A549 (cell line): ENCODE measurements around the gene CNDP1. TPM values are rescaled to one million over a fixed set of nuclear protein-coding genes. Genes with fewer than 3 reads are reported as not detected.

Experiments
- ATAC-seq, 2 experiments: fragments of 200-7000 bp in 1 of 2; fragments of >200 bp in 1 of 2; cut with Nextera tagmentation in 1 of 2; cut with Tn5 transposase in 1 of 2; 3 replicates each; pipeline versions ENCODE4 v1.8.0 to v1.9.1; 2018 to 2020; ENCODE audit warnings: mild to moderate bottlenecking in 1 of 2, moderate library complexity in 1 of 2
- CTCF ChIA-PET: fragments of 300-600 bp; sonication (Branson Sonifier 250); formaldehyde crosslinking; extraction: SDS; loops from one replicate; lab custom pipeline; 2021; ENCODE audit warnings: antibody characterized with exemption, inconsistent platforms; lab: Yijun Ruan, JAX
- POLR2A ChIA-PET: fragments of 350-600 bp; formaldehyde crosslinking; extraction: SDS; loops from one replicate; lab custom pipeline; 2021; ENCODE audit warnings: antibody characterized with exemption, inconsistent platforms; lab: Yijun Ruan, JAX
- DNase-seq, 2 experiments: peaks; one replicate each; pipeline versions ENCODE4 v3.0.0 to v3.0.0-alpha.2; 2011 to 2016; ENCODE audit warnings: low read depth in 1 of 2, low spot score in 1 of 2
- FAIRE-seq: peaks from 2 replicates; lab custom pipeline; 2011; peaks lifted over from hg19 to GRCh38; lab: Jason Lieb, UNC
- H3K27ac ChIP-seq, 2 experiments: fragments of >200 bp; sonication (Bioruptor Twin); formaldehyde crosslinking; 3 replicates each; pipeline ENCODE4 v1.5.1; 2016 to 2017
- H3K4me1 ChIP-seq: fragments of >200 bp; sonication (Bioruptor Twin); formaldehyde crosslinking; 3 replicates; pipeline ENCODE4 v1.6.1; 2016
- H3K4me2 ChIP-seq: fragments of >200 bp; sonication (Bioruptor Twin); formaldehyde crosslinking; 3 replicates; pipeline ENCODE4 v1.6.1; 2016
- H3K4me3 ChIP-seq: fragments of >200 bp; sonication (Bioruptor Twin); formaldehyde crosslinking; 3 replicates; pipeline ENCODE4 v1.5.1; 2016
- H3K9me3 ChIP-seq: fragments of >200 bp; sonication (Bioruptor Twin); formaldehyde crosslinking; 3 replicates; pipeline ENCODE4 v1.6.1; 2016
- ATOH8 ChIP-seq: fragments of 250-450 bp; sonication (Bioruptor Pico); IDR thresholded peaks from 2 replicates; pipeline ENCODE4 v1.5.0; 2020; ENCODE audit warnings: low read depth, mild to moderate bottlenecking, moderate library complexity
- BHLHE40 ChIP-seq: IDR thresholded peaks from 2 replicates; pipeline ENCODE4 v1.6.1; 2012; ENCODE audit warnings: low read depth, low read length, inconsistent platforms
- CBX8 ChIP-seq: fragments of 200-600 bp; sonication (generic); IDR thresholded peaks from 2 replicates; pipeline ENCODE4 v1.6.1; 2016
- CHD4 ChIP-seq: fragments of 200-600 bp; sonication (generic); IDR thresholded peaks from 2 replicates; pipeline ENCODE4 v1.6.1; 2016; ENCODE audit warnings: antibody characterized with exemption, mild to moderate bottlenecking, borderline replicate concordance
- E2F6 ChIP-seq: IDR thresholded peaks from 2 replicates; pipeline ENCODE4 v1.6.1; 2012; ENCODE audit warnings: low read depth, borderline replicate concordance
- ELK1 ChIP-seq: fragments of 150-350 bp; IDR thresholded peaks from 2 replicates; pipeline ENCODE4 v1.6.1; 2014; ENCODE audit warnings: low read depth, mild to moderate bottlenecking, low read length
- EP300 ChIP-seq, 2 experiments: fragments of >200 bp; sonication (Bioruptor Twin); formaldehyde crosslinking; IDR thresholded peaks; 2 replicates in 1 of 2; 3 replicates in 1 of 2; pipeline ENCODE4 v1.6.1; 2016 to 2017
- FOSL2 ChIP-seq, 2 experiments: fragments of 450-650 bp in 1 of 2; fragments of >200 bp in 1 of 2; sonication (Bioruptor Twin) in 1 of 2; formaldehyde crosslinking; IDR thresholded peaks; 2 replicates each; pipeline versions ENCODE4 v1.5.0 to v1.6.1; 2016 to 2020; ENCODE audit warnings: mild to moderate bottlenecking in 1 of 2, moderate library complexity in 1 of 2
- FOXS1 ChIP-seq: fragments of 250-450 bp; sonication (Bioruptor Pico); IDR thresholded peaks from 2 replicates; pipeline ENCODE4 v1.5.0; 2020; ENCODE audit warnings: mild to moderate bottlenecking, moderate library complexity
- HDAC2 ChIP-seq: fragments of 200-600 bp; sonication (generic); IDR thresholded peaks from 2 replicates; pipeline ENCODE4 v1.6.1; 2016
- HES2 ChIP-seq: fragments of >200 bp; sonication (Bioruptor Twin); formaldehyde crosslinking; IDR thresholded peaks from 2 replicates; pipeline ENCODE4 v1.6.1; 2016
- HEYL ChIP-seq: fragments of 250-450 bp; sonication (Bioruptor Pico); IDR thresholded peaks from 2 replicates; pipeline ENCODE4 v1.8.0; 2021; ENCODE audit warnings: mild to moderate bottlenecking, moderate library complexity
- HOXA7 ChIP-seq: fragments of 250-450 bp; sonication (Bioruptor Pico); IDR thresholded peaks from 2 replicates; pipeline ENCODE4 v1.5.0; 2020; ENCODE audit warnings: mild to moderate bottlenecking, moderate library complexity
- HOXB13 ChIP-seq: fragments of 250-450 bp; sonication (Bioruptor Pico); IDR thresholded peaks from 2 replicates; pipeline ENCODE4 v1.5.0; 2020; ENCODE audit warnings: low read depth, mild to moderate bottlenecking, moderate library complexity
- HOXB5 ChIP-seq: fragments of 250-450 bp; sonication (Bioruptor Pico); IDR thresholded peaks from 2 replicates; pipeline ENCODE4 v1.5.0; 2020; ENCODE audit warnings: mild to moderate bottlenecking, moderate library complexity
- KDM1A ChIP-seq: fragments of 200-600 bp; sonication (generic); IDR thresholded peaks from 2 replicates; pipeline ENCODE4 v1.6.1; 2016; ENCODE audit warnings: low read depth, mild to moderate bottlenecking
- KDM5A ChIP-seq: fragments of 200-600 bp; sonication (generic); IDR thresholded peaks from 2 replicates; pipeline ENCODE4 v1.6.1; 2016; ENCODE audit warnings: antibody characterized with exemption, mild to moderate bottlenecking
- MAX ChIP-seq: IDR thresholded peaks from 2 replicates; pipeline ENCODE4 v1.6.1; 2012
- MAZ ChIP-seq: fragments of 150-350 bp; IDR thresholded peaks from 2 replicates; pipeline ENCODE4 v1.6.1; 2014; ENCODE audit warnings: antibody characterized with exemption, low read depth, low read length, borderline replicate concordance
- NPAS2 ChIP-seq: fragments of 250-450 bp; sonication (Bioruptor Pico); IDR thresholded peaks from 2 replicates; pipeline ENCODE4 v1.8.0; 2022; ENCODE audit warnings: mild to moderate bottlenecking, moderate library complexity, borderline replicate concordance
- NR3C1 ChIP-seq: fragments of >200 bp; sonication (Bioruptor Twin); formaldehyde crosslinking; IDR thresholded peaks from 3 replicates; pipeline ENCODE4 v1.6.1; 2017
- POLR2A ChIP-seq: IDR thresholded peaks from 2 replicates; pipeline ENCODE4 v1.6.1; 2012; ENCODE audit warnings: mild to moderate bottlenecking, low read length
- POLR2AphosphoS2 ChIP-seq: conservative IDR thresholded peaks from 2 replicates; pipeline ENCODE4 v1.6.1; 2012; ENCODE audit warnings: low read length, improper control_type of control experiment, inconsistent platforms
- RARB ChIP-seq: fragments of 250-450 bp; sonication (Bioruptor Pico); IDR thresholded peaks from 2 replicates; pipeline ENCODE4 v1.8.0; 2021; ENCODE audit warnings: mild to moderate bottlenecking, moderate library complexity
- RCOR1 ChIP-seq: fragments of 150-350 bp; IDR thresholded peaks from 2 replicates; pipeline ENCODE4 v1.6.1; 2014; ENCODE audit warnings: antibody characterized with exemption, low read length, low read depth
- RFX5 ChIP-seq: fragments of 450-650 bp; IDR thresholded peaks from 2 replicates; pipeline ENCODE4 v1.7.1; 2014; ENCODE audit warnings: antibody characterized with exemption, mild to moderate bottlenecking, moderate library complexity
- RNF2 ChIP-seq: fragments of 200-600 bp; sonication (generic); IDR thresholded peaks from 2 replicates; pipeline ENCODE4 v1.6.1; 2016; ENCODE audit warnings: low read depth, mild to moderate bottlenecking, antibody characterized with exemption, moderate library complexity, borderline replicate concordance
- SMC3 ChIP-seq: fragments of >200 bp; sonication (Bioruptor Twin); formaldehyde crosslinking; IDR thresholded peaks from 3 replicates; pipeline ENCODE4 v1.6.1; 2018; ENCODE audit warnings: inconsistent platforms
- SREBF2 ChIP-seq: fragments of 450-650 bp; IDR thresholded peaks from 2 replicates; pipeline ENCODE4 v1.6.1; 2014; ENCODE audit warnings: mild to moderate bottlenecking, moderate library complexity
- TP53 ChIP-seq: fragments of 250-450 bp; sonication (Bioruptor Pico); IDR thresholded peaks from 2 replicates; pipeline ENCODE4 v1.5.0; 2021; ENCODE audit warnings: mild to moderate bottlenecking, moderate library complexity
- ZC3H11A ChIP-seq: fragments of 450-650 bp; IDR thresholded peaks from 2 replicates; pipeline ENCODE4 v1.6.1; 2014; ENCODE audit warnings: antibody characterized with exemption, mild to moderate bottlenecking
- WGBS: methylation state at CpG from one replicate; pipeline ENCODE4 v1.1.6; 2017; ENCODE audit errors: missing lambda C conversion rate; 5-methylcytosine and 5-hydroxymethylcytosine counted together
- polyA plus RNA-seq, 4 experiments: library from polyadenylated mRNA; depleted of rRNA in 3 of 4; stranded (reverse); fragments of >200 nt; fragmentation: RNase III in 1 of 4; extraction: RNeasy Plus Mini Kit Qiagen cat#74134 plus additional on column Dnase treatment in 1 of 4; gene quantifications; 2 replicates in 3 of 4; 3 replicates in 1 of 4; pipeline ENCODE4 v1.2.3, GENCODE V29; 2011 to 2017
- TF ChIP-seq, protein P1 (sequence below): IDR thresholded peaks from 2 replicates; pipeline ENCODE4 v1.6.1; 2012
- TF ChIP-seq, protein P2 (sequence below): fragments of >200 bp; sonication (Bioruptor Twin); formaldehyde crosslinking; IDR thresholded peaks from 3 replicates; pipeline ENCODE4 v1.5.1; 2016

The CNDP1 gene
- polyA plus RNA-seq, 2 of the 4 experiments (the other 2 are of a cell fraction), result 0.16 TPM; not detected in 1

DNA sequence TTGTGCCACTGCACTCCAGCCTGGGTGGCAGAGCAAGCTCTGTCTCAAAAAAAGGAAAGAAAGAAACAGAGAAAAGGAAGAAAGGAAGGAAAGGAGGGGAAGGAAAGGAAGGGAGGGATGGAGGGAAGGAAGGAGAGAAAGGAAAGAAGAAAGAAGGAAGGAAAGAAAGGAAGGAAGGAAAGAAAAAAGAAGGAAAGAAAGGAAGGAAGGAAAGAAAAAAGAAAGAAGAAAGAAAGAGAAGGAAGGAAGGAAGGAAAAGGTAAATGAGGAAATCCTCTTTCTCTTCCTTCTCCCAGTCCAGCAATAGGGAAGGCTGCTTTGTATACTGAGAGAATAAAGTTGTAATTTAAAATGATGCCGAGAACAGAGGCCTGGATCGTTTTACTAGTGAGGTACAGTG, 40.6 kb downstream of the CNDP1 start:
- no peaks in the 10 kb centered on the region for H3K4me1 ChIP-seq
- no peak overlapping the region for H3K27ac ChIP-seq
- no peak for FAIRE-seq
- H3K9me3 ChIP-seq, result no peaks in the 10 kb centered on the region
- DNase-seq, result no peak
- ATAC-seq, result no peak
- CTCF ChIA-PET, result no interaction called here
- H3K4me2 ChIP-seq, result no peak overlapping the region
- TF ChIP-seq MAZ, result no peak
- TF ChIP-seq KDM5A, result no peak
- no peak for TF ChIP-seq ELK1
- TF ChIP-seq RARB (CRISPR knock-in tag), result no peak
- TF ChIP-seq, protein P1, sequence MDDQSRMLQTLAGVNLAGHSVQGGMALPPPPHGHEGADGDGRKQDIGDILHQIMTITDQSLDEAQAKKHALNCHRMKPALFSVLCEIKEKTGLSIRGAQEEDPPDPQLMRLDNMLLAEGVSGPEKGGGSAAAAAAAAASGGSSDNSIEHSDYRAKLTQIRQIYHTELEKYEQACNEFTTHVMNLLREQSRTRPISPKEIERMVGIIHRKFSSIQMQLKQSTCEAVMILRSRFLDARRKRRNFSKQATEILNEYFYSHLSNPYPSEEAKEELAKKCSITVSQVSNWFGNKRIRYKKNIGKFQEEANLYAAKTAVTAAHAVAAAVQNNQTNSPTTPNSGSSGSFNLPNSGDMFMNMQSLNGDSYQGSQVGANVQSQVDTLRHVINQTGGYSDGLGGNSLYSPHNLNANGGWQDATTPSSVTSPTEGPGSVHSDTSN, result no peak
- TF ChIP-seq HES2, result no peak
- TF ChIP-seq HDAC2, result no peak
- no peak for TF ChIP-seq SMC3
- TF ChIP-seq HOXB13 (CRISPR knock-in tag), result no peak
- TF ChIP-seq HOXB5 (CRISPR knock-in tag), result no peak
- TF ChIP-seq EP300 (IDR thresholded peaks at IDR 0.05), result no peak
- TF ChIP-seq POLR2AphosphoS2, result no peak
- no peak for TF ChIP-seq SREBF2
- no peak for TF ChIP-seq KDM1A
- no peak for TF ChIP-seq NR3C1
- no peak for TF ChIP-seq RCOR1
- no peak for TF ChIP-seq CBX8
- TF ChIP-seq, all 56 proteins: peak for 0
- no peak overlapping the region for H3K4me3 ChIP-seq
- 31% methylated on average over 2 of the region's 2 CpGs for WGBS
- POLR2A ChIA-PET, result no interaction called here

GRCh38 chr18:74577019-74577418, 42.7 kb downstream of the CNDP1 start:
- no peak for ATAC-seq
- Histone ChIP-seq H3K4me3 (no peak overlapping the region), H3K27ac (no peak overlapping the region), H3K4me1 (no peaks in the 10 kb centered on the region), H3K4me2 (no peak overlapping the region), H3K9me3 (no peaks in the 10 kb centered on the region)
- DNase-seq, result no peak
- TF ChIP-seq CHD4 (no peak), FOXS1 (CRISPR knock-in tag) (no peak), SMC3 (no peak), ZC3H11A (no peak), NPAS2 (CRISPR knock-in tag) (no peak), ATOH8 (CRISPR knock-in tag) (no peak), RFX5 (no peak), RNF2 (no peak), E2F6 (no peak), BHLHE40 (no peak), FOSL2 (IDR thresholded peaks at IDR 0.05) (no peak), FOSL2 (CRISPR knock-in tag; IDR thresholded peaks at IDR 0.05) (no peak), POLR2A (no peak), HEYL (CRISPR knock-in tag) (no peak), EP300 (IDR thresholded peaks at IDR 0.05) (no peak), MAZ (no peak), HOXA7 (CRISPR knock-in tag) (no peak), TP53 (CRISPR knock-in tag) (no peak), MAX (no peak), HDAC2 (no peak)
- TF ChIP-seq, protein P2, sequence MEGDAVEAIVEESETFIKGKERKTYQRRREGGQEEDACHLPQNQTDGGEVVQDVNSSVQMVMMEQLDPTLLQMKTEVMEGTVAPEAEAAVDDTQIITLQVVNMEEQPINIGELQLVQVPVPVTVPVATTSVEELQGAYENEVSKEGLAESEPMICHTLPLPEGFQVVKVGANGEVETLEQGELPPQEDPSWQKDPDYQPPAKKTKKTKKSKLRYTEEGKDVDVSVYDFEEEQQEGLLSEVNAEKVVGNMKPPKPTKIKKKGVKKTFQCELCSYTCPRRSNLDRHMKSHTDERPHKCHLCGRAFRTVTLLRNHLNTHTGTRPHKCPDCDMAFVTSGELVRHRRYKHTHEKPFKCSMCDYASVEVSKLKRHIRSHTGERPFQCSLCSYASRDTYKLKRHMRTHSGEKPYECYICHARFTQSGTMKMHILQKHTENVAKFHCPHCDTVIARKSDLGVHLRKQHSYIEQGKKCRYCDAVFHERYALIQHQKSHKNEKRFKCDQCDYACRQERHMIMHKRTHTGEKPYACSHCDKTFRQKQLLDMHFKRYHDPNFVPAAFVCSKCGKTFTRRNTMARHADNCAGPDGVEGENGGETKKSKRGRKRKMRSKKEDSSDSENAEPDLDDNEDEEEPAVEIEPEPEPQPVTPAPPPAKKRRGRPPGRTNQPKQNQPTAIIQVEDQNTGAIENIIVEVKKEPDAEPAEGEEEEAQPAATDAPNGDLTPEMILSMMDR, result no peak
- no peak for FAIRE-seq
- ChIA-PET POLR2A (no interaction called here), CTCF (no interaction called here)
- WGBS, result 17% methylated on average over 5 of the region's 5 CpGs
